K562 (cell line): ENCODE results near the gene HMGB1. TPM values are rescaled to one million over a fixed set of nuclear protein-coding genes. Genes with fewer than 3 reads are reported as not detected.
"Not testable (repeated sequence)": the region's sequence is repeated elsewhere in the genome, so short reads cannot be mapped to it uniquely, and the experiment has no call there.

Experiments used
- ATAC-seq: fragments of 200-7000 bp; cut with Tn5 transposase; 3 replicates; pipeline ENCODE4 v1.9.1; 2020; ENCODE audit warnings: moderate library complexity
- BruUV-seq: library from RNA; stranded (reverse); fragments of 400-500 nt; replicated peaks from 2 replicates; lab custom pipeline; 2021; lab: Mats Ljungman, UMichigan
- CTCF ChIA-PET: fragments of 300-600 bp; formaldehyde crosslinking; extraction: SDS; loops from one replicate; lab custom pipeline; 2021; ENCODE audit warnings: low intra/inter-chr PET ratio; lab: Yijun Ruan, JAX
- POLR2A ChIA-PET: fragments of 300-600, 350-650 bp; sonication (Branson Sonifier 250); formaldehyde crosslinking; extraction: SDS; loops from one replicate; lab custom pipeline; 2021; ENCODE audit warnings: antibody characterized with exemption, inconsistent platforms; lab: Yijun Ruan, JAX
- DNase-seq, 4 experiments: peaks; one replicate each; pipeline versions ENCODE4 v3.0.0 to v3.0.0-alpha.2; 2011 to 2018; ENCODE audit warnings: low spot score in 3 of 4, mixed read lengths in 3 of 4; ENCODE audit errors: extremely low read depth in 1 of 4
- FAIRE-seq: peaks from 2 replicates; lab custom pipeline; 2011; peaks lifted over from hg19 to GRCh38; lab: Jason Lieb, UNC
- H2AFZ ChIP-seq: 2 replicates; pipeline ENCODE4 v1.6.0; 2011; ENCODE audit warnings: low read depth, low read length, control low read depth, inconsistent platforms
- H3K27ac ChIP-seq: fragments of 200-600 bp; 3 replicates; pipeline ENCODE4 v1.8.0; 2011; ENCODE audit warnings: low read depth, mild to moderate bottlenecking, control low read depth, inconsistent platforms, low read length, moderate library complexity, mixed read lengths; ENCODE audit errors: extremely low read depth
- H3K27me3 ChIP-seq, 2 experiments: fragments of 300-600 bp in 1 of 2; 2 replicates in 1 of 2; 3 replicates in 1 of 2; pipeline versions ENCODE4 v1.6.0 to v1.8.0; 2011; ENCODE audit warnings: inconsistent platforms in 2 of 2, low read length in 2 of 2, mild to moderate bottlenecking in 1 of 2, mixed read lengths in 1 of 2, moderate library complexity in 1 of 2; ENCODE audit not compliant: control insufficient read depth in 2 of 2, insufficient read depth in 2 of 2
- H3K36me3 ChIP-seq: fragments of 300-600 bp; 3 replicates; pipeline ENCODE4 v1.8.0; 2011; ENCODE audit warnings: mild to moderate bottlenecking, low read length, inconsistent platforms; ENCODE audit not compliant: control insufficient read depth, insufficient read depth
- H3K4me1 ChIP-seq, 2 experiments: fragments of 200-600 bp in 1 of 2; replicated peaks in 1 of 2; 2 replicates in 1 of 2; 3 replicates in 1 of 2; pipeline versions ENCODE4 v1.5.1 to v1.8.0; 2011; ENCODE audit warnings: inconsistent platforms in 2 of 2, low read length in 2 of 2, mild to moderate bottlenecking in 1 of 2, mixed read lengths in 1 of 2, moderate library complexity in 1 of 2; ENCODE audit not compliant: control insufficient read depth in 2 of 2, insufficient read depth in 2 of 2
- H3K4me2 ChIP-seq: 2 replicates; pipeline ENCODE4 v1.6.1; 2011; ENCODE audit warnings: low read length, control low read depth, inconsistent platforms, mixed read lengths; ENCODE audit not compliant: insufficient read depth
- H3K4me3 ChIP-seq: fragments of 200-600 bp; sonication (generic), shearing (Covaris generic); 2 replicates; pipeline ENCODE4 v1.5.1; 2016; ENCODE audit warnings: control low read depth, inconsistent platforms
- H3K79me2 ChIP-seq: fragments of 200-600 bp; 3 replicates; pipeline ENCODE4 v1.8.0; 2011; ENCODE audit warnings: low read length, inconsistent platforms; ENCODE audit not compliant: control insufficient read depth, insufficient read depth
- H3K9ac ChIP-seq, 2 experiments: 2 replicates each; pipeline versions ENCODE4 v1.6.0 to v1.6.1; 2011; ENCODE audit warnings: low read depth in 2 of 2, low read length in 2 of 2, control low read depth in 1 of 2, inconsistent platforms in 1 of 2, mild to moderate bottlenecking in 1 of 2, mixed read lengths in 1 of 2; ENCODE audit not compliant: insufficient read depth in 1 of 2
- H3K9me1 ChIP-seq: one replicate; pipeline ENCODE4 v1.6.0; 2011; ENCODE audit warnings: inconsistent platforms, mild to moderate bottlenecking, low read length, moderate library complexity; ENCODE audit not compliant: control insufficient read depth, insufficient read depth
- H3K9me3 ChIP-seq: replicated peaks from 2 replicates; pipeline ENCODE4 v1.5.1; 2011; ENCODE audit warnings: low read depth, low read length, inconsistent platforms; ENCODE audit not compliant: control insufficient read depth, insufficient read depth
- H4K20me1 ChIP-seq: replicated peaks from 2 replicates; pipeline ENCODE4 v1.6.1; 2011; ENCODE audit warnings: low read length, inconsistent platforms, mixed read lengths; ENCODE audit not compliant: control insufficient read depth, insufficient read depth
- CCAR2 ChIP-seq: fragments of 200-400 bp; formaldehyde crosslinking; IDR thresholded peaks from 2 replicates; pipeline ENCODE4 v1.6.1; 2017; ENCODE audit warnings: mild to moderate bottlenecking, low read depth, low read length
- FOXJ3 ChIP-seq: sonication (generic); formaldehyde crosslinking; IDR thresholded peaks from 2 replicates; pipeline ENCODE4 v1.4.0; 2020; ENCODE audit warnings: mild to moderate bottlenecking, missing genetic modification reagents
- NR2F6 ChIP-seq: fragments of 450-650 bp; formaldehyde crosslinking; IDR thresholded peaks from 2 replicates; pipeline ENCODE4 v1.4.0; 2020; ENCODE audit warnings: mild to moderate bottlenecking
- PTTG1 ChIP-seq: fragments of 450-650 bp; IDR thresholded peaks from 2 replicates; pipeline ENCODE4 v1.6.1; 2016; ENCODE audit warnings: low read depth, mild to moderate bottlenecking, missing genetic modification characterization, missing compliant biosample characterization
- ZBTB7A ChIP-seq: IDR thresholded peaks from 2 replicates; pipeline ENCODE4 v1.6.1; 2011; ENCODE audit warnings: low read depth, mild to moderate bottlenecking, low read length, moderate library complexity, borderline replicate concordance; ENCODE audit not compliant: control insufficient read depth
- WGBS: fragments of 100-300 bp; shearing (Covaris generic); methylation state at CpG from one replicate; pipeline ENCODE4 v1.1.6; 2016; ENCODE audit warnings: low coverage, mixed read lengths; ENCODE audit not compliant: insufficient coverage; ENCODE audit errors: missing lambda C conversion rate; 5-methylcytosine and 5-hydroxymethylcytosine counted together
- in situ Hi-C: fragments of 300-500 bp; cut with MboI; formaldehyde crosslinking; loops from 4 replicates; pipeline ENCODE4 v1.15.0; 2018; ENCODE audit warnings: inconsistent platforms, mixed read lengths
- intact Hi-C: fragments of 100-400 bp; cut with micrococcal nuclease; formaldehyde crosslinking; loops from 2 replicates; pipeline ENCODE4 v1.14.2; 2022
- polyA plus RNA-seq, 8 experiments: library from polyadenylated mRNA; depleted of rRNA in 4 of 8; stranded (reverse) in 5 of 8; unstranded in 3 of 8; fragments of >200 nt; fragmentation: Nextera tagmentation in 2 of 8; fragmentation: Illumina TruSeq in 1 of 8; extraction: Ambion mirVana in 2 of 8; extraction: Trizol in 1 of 8; gene quantifications; 2 replicates each; pipeline versions ENCODE4 v1.2.1 to v1.2.3, GENCODE V29; 2011 to 2014; ENCODE audit warnings: inconsistent platforms in 1 of 8, missing spikeins in 1 of 8
- total RNA-seq, 7 experiments: library from RNA; depleted of rRNA in 6 of 7; stranded (reverse); fragments of >200 nt in 6 of 7; fragmentation: Illumina TruSeq in 2 of 7; extraction: Trizol in 2 of 7; gene quantifications; 2 replicates each; pipeline versions ENCODE4 v1.2.1 to v1.2.3, GENCODE V29; 2011 to 2021; ENCODE audit warnings: low replicate concordance in 1 of 7
- TF ChIP-seq, protein P1 (sequence below), 3 experiments: IDR thresholded peaks in 2 of 3; conservative IDR thresholded peaks in 1 of 3; 2 replicates each; pipeline ENCODE4 v1.5.1; 2011 to 2012; ENCODE audit warnings: low read length in 3 of 3, mild to moderate bottlenecking in 3 of 3, control low read depth in 2 of 3, improper control_type of control experiment in 1 of 3, inconsistent platforms in 1 of 3, low read depth in 1 of 3, mixed read lengths in 1 of 3, moderate library complexity in 1 of 3; ENCODE audit not compliant: insufficient read depth in 2 of 3

The HMGB1 gene
- total and polyA plus RNA-seq, 9 of the 15 experiments (the other 6 are each of a cell fraction or from before 2014, with no cell fraction given) = 442 to 1,896 (median 933) TPM

DNA sequence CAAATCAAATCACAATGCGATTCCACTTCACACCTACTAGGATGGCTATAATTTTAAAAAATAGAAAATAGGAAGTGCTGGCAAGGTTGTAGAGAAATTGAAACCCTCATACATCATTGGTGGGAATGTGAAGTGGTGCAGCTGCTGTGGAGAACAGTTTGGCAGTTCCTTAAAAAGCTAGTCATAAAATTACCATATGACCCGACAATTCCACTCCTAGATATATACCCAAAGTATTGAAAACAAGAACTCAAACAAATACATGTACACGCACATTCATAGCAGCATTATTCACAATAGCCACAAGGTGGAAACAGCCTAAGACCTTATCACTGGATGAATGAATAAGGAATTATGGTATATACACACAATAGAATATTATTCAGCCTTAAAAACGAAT, 12.0 kb downstream of the HMGB1 start:
- FAIRE-seq = no peak

GRCh38 chr13:30451476-30451875, 14.3 kb downstream of the HMGB1 start:
- intact Hi-C loops, H3K9me3 ChIP-seq, H3K79me2 ChIP-seq, H2AFZ ChIP-seq, H3K27me3 ChIP-seq, POLR2A ChIA-PET, H3K9ac ChIP-seq, ATAC-seq, in situ Hi-C loops, H3K4me1 ChIP-seq, H3K9me1 ChIP-seq, DNase-seq, FAIRE-seq, H3K36me3 ChIP-seq, H3K27ac ChIP-seq, H3K4me3 ChIP-seq, H4K20me1 ChIP-seq, H3K4me2 ChIP-seq, CTCF ChIA-PET, BruUV-seq: not testable (repeated sequence)
- 44% methylated on average over 9 of the region's 12 CpGs for WGBS

More for the DNA sequence above, 12.0 kb downstream of the HMGB1 start:
- Histone ChIP-seq H3K4me1 (no peaks in the 10 kb centered on the region), H3K27ac (no peak overlapping the region), H3K9me3 (no peaks in the 10 kb centered on the region)
- 33% methylated on average over 4 of the region's 4 CpGs for WGBS
- POLR2A ChIA-PET = interaction anchor here (1.0 kb wide), 1 partner anchor 14 kb away, joined by 3 read pairs; no protein-coding TSS in a partner anchor
- in situ Hi-C loops (no loop called here), intact Hi-C loops (no loop called here)
- no peak for ATAC-seq
- TF ChIP-seq PTTG1 = no peak
- no peak for TF ChIP-seq ZBTB7A
- no peak for TF ChIP-seq NR2F6
- TF ChIP-seq, protein P1, sequence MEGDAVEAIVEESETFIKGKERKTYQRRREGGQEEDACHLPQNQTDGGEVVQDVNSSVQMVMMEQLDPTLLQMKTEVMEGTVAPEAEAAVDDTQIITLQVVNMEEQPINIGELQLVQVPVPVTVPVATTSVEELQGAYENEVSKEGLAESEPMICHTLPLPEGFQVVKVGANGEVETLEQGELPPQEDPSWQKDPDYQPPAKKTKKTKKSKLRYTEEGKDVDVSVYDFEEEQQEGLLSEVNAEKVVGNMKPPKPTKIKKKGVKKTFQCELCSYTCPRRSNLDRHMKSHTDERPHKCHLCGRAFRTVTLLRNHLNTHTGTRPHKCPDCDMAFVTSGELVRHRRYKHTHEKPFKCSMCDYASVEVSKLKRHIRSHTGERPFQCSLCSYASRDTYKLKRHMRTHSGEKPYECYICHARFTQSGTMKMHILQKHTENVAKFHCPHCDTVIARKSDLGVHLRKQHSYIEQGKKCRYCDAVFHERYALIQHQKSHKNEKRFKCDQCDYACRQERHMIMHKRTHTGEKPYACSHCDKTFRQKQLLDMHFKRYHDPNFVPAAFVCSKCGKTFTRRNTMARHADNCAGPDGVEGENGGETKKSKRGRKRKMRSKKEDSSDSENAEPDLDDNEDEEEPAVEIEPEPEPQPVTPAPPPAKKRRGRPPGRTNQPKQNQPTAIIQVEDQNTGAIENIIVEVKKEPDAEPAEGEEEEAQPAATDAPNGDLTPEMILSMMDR (IDR thresholded peaks at IDR 0.05 in 2 of 3, conservative IDR thresholded peaks at IDR 0.05 in 1 of 3; ENCODE audit: insufficient read depth in 2 of 3, low read depth in 1 of 3, low read length in 3 of 3) = peak in 2 of 3 experiments; percentile 8 to 20; a peak in 2 of 6 replicates
- TF ChIP-seq CCAR2 = no peak
- no peak for TF ChIP-seq FOXJ3 (CRISPR knock-in tag)
- TF ChIP-seq, all 486 proteins: peak for 1
- Histone ChIP-seq H3K79me2 (no peaks in the 10 kb centered on the region), H4K20me1 (no peaks in the 10 kb centered on the region), H3K36me3 (peaks cover 3% of the 10 kb centered on the region; the same call in 1 of the 3 replicates), H3K4me3 (no peak overlapping the region), H2AFZ (no peak overlapping the region), H3K4me2 (no peak overlapping the region), H3K9me1 (no peaks in the 10 kb centered on the region), H3K9ac (no peak overlapping the region), H3K27me3 (no peaks in the 10 kb centered on the region)
- no TSS peak for BruUV-seq
- CTCF ChIA-PET = no interaction called here
- no peak for DNase-seq
